Right ventricle myocardium inferior (tissue), 1 donor: ENCODE measurements around the gene DHRS13. TPM values are rescaled to one million over a fixed set of nuclear protein-coding genes. Genes with fewer than 3 reads are reported as not detected.
A peak's percentile ranks its signal among the peaks of the same experiment; 100 is the strongest.
"Not testable (repeated sequence)": the region's sequence is repeated elsewhere in the genome, so short reads cannot be mapped to it uniquely, and the experiment has no call there.

Source experiments
- ATAC-seq: fragments of 200-7000 bp; cut with Tn5 transposase; one replicate; pipeline ENCODE4 v1.9.1; 2020; ENCODE audit warnings: mild to moderate bottlenecking, moderate library complexity
- DNase-seq: peaks from one replicate; pipeline ENCODE4 v3.0.0; 2021; ENCODE audit errors: missing footprints
- intact Hi-C: fragments of 100-400 bp; cut with DNase I; formaldehyde crosslinking; loops from one replicate; pipeline ENCODE4 v1.11.0; 2022
- microRNA-seq: library from miRNA; unstranded; fragments of <30 nt; microRNA quantifications from one replicate; pipeline ENCODE4 v1.2.0, GENCODE V29; 2020
- total RNA-seq: library from RNA; stranded (reverse); fragmentation: NEBNext Ultra II Directional; extraction: Animal tissue kit (Norgen Biotek cat#: 25700); gene quantifications from one replicate; pipeline ENCODE4 v1.2.1, GENCODE V29; 2021
- donor health status: DM: no; HTN: yes; CAD: no; lungs with severe emphysema.

The DHRS13 gene
- total RNA-seq, 1 donor from 2014 or later = 3.0 TPM

DNA sequence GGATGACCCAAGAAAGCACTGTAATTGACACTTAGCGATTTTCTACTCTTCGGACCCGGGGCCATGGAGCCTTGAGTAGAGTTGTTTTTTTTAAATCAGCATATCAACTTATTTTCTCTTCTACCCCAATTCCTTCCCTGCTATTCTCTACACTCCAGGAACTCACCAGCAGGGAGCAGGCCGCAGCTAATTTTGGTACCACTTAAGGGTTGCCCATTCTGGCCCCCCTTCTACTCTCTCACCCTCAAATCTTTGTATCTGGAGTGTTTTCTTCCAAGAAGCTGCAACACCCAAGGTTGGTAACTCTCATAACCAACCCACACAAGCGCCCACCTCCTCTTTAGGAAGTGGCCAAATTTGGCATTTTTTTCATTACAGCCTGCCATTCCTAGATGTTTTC lies 53.6 kb downstream of the DHRS13 start:
- no peak for ATAC-seq
- intact Hi-C loops = loop anchor here (10.0 kb wide), 1 partner anchor 84 kb away; no protein-coding TSS in a partner anchor
- DNase-seq = no peak

- peak; percentile 81 for DNase-seq
- not testable (repeated sequence) for ATAC-seq
- intact Hi-C loops = loop anchor here (10.0 kb wide), 1 partner anchor 84 kb away; no protein-coding TSS in a partner anchor
Observed at GRCh38 chr17:28848667-28849066, 54.2 kb downstream of the DHRS13 start.

Small RNA genes within 50 kb of the gene (microRNA-seq; reads per million reads assigned to microRNA genes)
- gene MIR451B = not detected

Other genes with a start within 250 kb of the DHRS13 start
- gene SDF2, start 241.2 kb downstream of the DHRS13 start, total RNA-seq = 31.5 TPM
- 41.0 TPM for gene SUPT6H, start 240.9 kb downstream of the DHRS13 start, total RNA-seq
- 0.73 TPM for gene PROCA1, start 191.2 kb downstream of the DHRS13 start, total RNA-seq
- 16.2 TPM for gene RAB34, start 185.2 kb downstream of the DHRS13 start, total RNA-seq
- gene RPL23A, start 183.1 kb downstream of the DHRS13 start, total RNA-seq = 945 TPM
- gene TLCD1, start 176.8 kb downstream of the DHRS13 start, total RNA-seq = 2.4 TPM
- 0.60 TPM for gene NEK8, start 174.3 kb downstream of the DHRS13 start, total RNA-seq
- gene TRAF4, start 159.1 kb downstream of the DHRS13 start, total RNA-seq = 3.8 TPM
- 16.9 TPM for gene FAM222B, start 60.3 kb downstream of the DHRS13 start, total RNA-seq
- gene ERAL1, start 48.1 kb downstream of the DHRS13 start, total RNA-seq = 37.2 TPM
- 118 TPM for gene FLOT2, start 5.3 kb downstream of the DHRS13 start, total RNA-seq
- 18.3 TPM for gene PHF12, start 48.4 kb upstream of the DHRS13 start, total RNA-seq
- gene SEZ6, start 103.0 kb upstream of the DHRS13 start, total RNA-seq = not detected
- gene PIPOX, start 140.1 kb upstream of the DHRS13 start, total RNA-seq = 1.1 TPM